HepG2 (cell line): ENCODE data around the gene NSMCE1. TPM values are rescaled to one million over a fixed set of nuclear protein-coding genes. Genes with fewer than 3 reads are reported as not detected.

Experiments used
- ATF6 ChIP-seq: sonication (generic); formaldehyde crosslinking; conservative IDR thresholded peaks from 2 replicates; pipeline ENCODE4 v1.4.0; 2020; ENCODE audit warnings: missing genetic modification reagents
- DBP ChIP-seq: sonication (generic); formaldehyde crosslinking; IDR thresholded peaks from 2 replicates; pipeline ENCODE4 v1.4.0; 2020; ENCODE audit warnings: missing genetic modification reagents; ENCODE audit errors: not compliant biosample characterization
- EHMT2 ChIP-seq: fragments of 200-600 bp; sonication (generic); IDR thresholded peaks from 2 replicates; pipeline ENCODE4 v1.7.0; 2017; ENCODE audit warnings: antibody characterized with exemption, low read depth, low read length, borderline replicate concordance
- FOSL2 ChIP-seq: sonication (generic); formaldehyde crosslinking; IDR thresholded peaks from 2 replicates; pipeline ENCODE4 v1.4.0; 2020; ENCODE audit warnings: missing genetic modification reagents
- GRHL1 ChIP-seq: sonication (generic); formaldehyde crosslinking; conservative IDR thresholded peaks from 2 replicates; pipeline ENCODE4 v1.8.0; 2022; ENCODE audit warnings: missing genetic modification reagents
- HNRNPLL ChIP-seq: fragments of 200-400 bp; formaldehyde crosslinking; IDR thresholded peaks from 2 replicates; pipeline ENCODE4 v1.6.1; 2017; ENCODE audit warnings: mild to moderate bottlenecking, low read depth, low read length; ENCODE audit not compliant: poor library complexity, severe bottlenecking
- KLF15 ChIP-seq: sonication (generic); formaldehyde crosslinking; IDR thresholded peaks from 2 replicates; pipeline ENCODE4 v1.8.1; 2023; ENCODE audit warnings: borderline replicate concordance, mild to moderate bottlenecking, inconsistent platforms, missing genetic modification reagents, mixed read lengths
- NFKBIZ ChIP-seq: IDR thresholded peaks from 2 replicates; pipeline ENCODE4 v1.6.1; 2018; ENCODE audit warnings: missing genetic modification reagents, missing compliant biosample characterization
- PRDM10 ChIP-seq: sonication (generic); formaldehyde crosslinking; IDR thresholded peaks from 2 replicates; pipeline ENCODE4 v1.4.0; 2020; ENCODE audit warnings: low read depth, missing genetic modification reagents
- SIN3A ChIP-seq: IDR thresholded peaks from 2 replicates; pipeline ENCODE4 v1.6.1; 2011; ENCODE audit warnings: low read depth, mild to moderate bottlenecking, control low read depth, low read length, borderline replicate concordance
- SMARCC2 ChIP-seq: fragments of 450-650 bp; IDR thresholded peaks from 2 replicates; pipeline ENCODE4 v1.6.1; 2017; ENCODE audit warnings: antibody characterized with exemption, mild to moderate bottlenecking
- U2AF1 ChIP-seq: fragments of 200-400 bp; formaldehyde crosslinking; optimal IDR thresholded peaks from 2 replicates; pipeline ENCODE3; 2017; ENCODE audit warnings: mild to moderate bottlenecking, low read depth, low read length
- ZNF143 ChIP-seq: sonication (generic); formaldehyde crosslinking; IDR thresholded peaks from 2 replicates; pipeline ENCODE4 v1.4.0; 2020; ENCODE audit warnings: missing genetic modification reagents
- ZNF18 ChIP-seq: sonication (generic); formaldehyde crosslinking; IDR thresholded peaks from 2 replicates; pipeline ENCODE4 v1.8.0; 2022; ENCODE audit warnings: mild to moderate bottlenecking, missing genetic modification reagents; ENCODE audit not compliant: insufficient replicate concordance
- ZNF367 ChIP-seq: sonication (generic); formaldehyde crosslinking; IDR thresholded peaks from 2 replicates; pipeline ENCODE4 v1.4.0; 2020; ENCODE audit warnings: missing genetic modification reagents, borderline replicate concordance
- ZNF446 ChIP-seq: sonication (generic); formaldehyde crosslinking; IDR thresholded peaks from 2 replicates; pipeline ENCODE4 v1.5.0; 2020; ENCODE audit warnings: mild to moderate bottlenecking, missing genetic modification reagents
- ZNF720 ChIP-seq: sonication (generic); formaldehyde crosslinking; IDR thresholded peaks from 2 replicates; pipeline ENCODE4 v1.4.0; 2020; ENCODE audit warnings: missing genetic modification reagents
- ZNF781 ChIP-seq: sonication (generic); formaldehyde crosslinking; IDR thresholded peaks from 2 replicates; pipeline ENCODE4 v1.5.1; 2020; ENCODE audit warnings: borderline replicate concordance, mild to moderate bottlenecking, missing genetic modification reagents; ENCODE audit errors: not compliant biosample characterization
- polyA plus RNA-seq, 8 experiments: library from polyadenylated mRNA; depleted of rRNA in 3 of 8; stranded (reverse) in 7 of 8; unstranded in 1 of 8; fragments of >200 nt; fragmentation: Illumina TruSeq in 4 of 8; extraction: Trizol in 4 of 8; gene quantifications; 2 replicates each; pipeline versions ENCODE4 v1.2.1 to v1.2.3, GENCODE V29; 2011 to 2016; ENCODE audit warnings: low read depth in 4 of 8, missing spikeins in 1 of 8, mixed read lengths in 1 of 8; ENCODE audit not compliant: insufficient read depth in 1 of 8
- total RNA-seq, 5 experiments: library from RNA; depleted of rRNA; stranded (reverse); fragments of >200 nt; fragmentation: Illumina TruSeq; extraction: Trizol; gene quantifications; 2 replicates each; pipeline ENCODE4 v1.2.3, GENCODE V29; 2016; ENCODE audit warnings: low read depth in 1 of 5

The NSMCE1 gene
- total and polyA plus RNA-seq, 2 of the 13 experiments (the other 11 are each of a cell fraction or from before 2014, with no cell fraction given) = 42.7 to 52.9 TPM

GRCh38 chr16:27203507-27204311 lies 64.9 kb downstream of the NSMCE1 start, which contains the start of gene KDM8 (continued):
- TF ChIP-seq ZNF446 (CRISPR knock-in tag) (no peak; the same call in 1 of the 2 replicates), SIN3A (peak; percentile 76; the same call in 1 of the 2 replicates), ZNF781 (CRISPR knock-in tag) (peak; percentile 90), FOSL2 (CRISPR knock-in tag) (peak; percentile 78), HNRNPLL (peak; percentile 95), ZNF367 (peak; percentile 88; the same call in 1 of the 2 replicates), ZNF720 (CRISPR knock-in tag) (no peak; the same call in 1 of the 2 replicates), KLF15 (0 out of 2 replicates have a peak, but pooled peaks have one; percentile 9), ZNF143 (CRISPR knock-in tag) (peak; percentile 55), ATF6 (CRISPR knock-in tag) (peak; percentile 97), SMARCC2 (no peak), ZNF18 (CRISPR knock-in tag) (no peak), GRHL1 (no peak), PRDM10 (peak; percentile 18; the same call in 1 of the 2 replicates), U2AF1 (no peak), EHMT2 (no peak), DBP (CRISPR knock-in tag) (no peak), NFKBIZ (CRISPR knock-in tag) (peak; percentile 81; the same call in 1 of the 2 replicates)
